ENCODE results near the gene KIAA1755.
A peak's percentile ranks its signal among the peaks of the same experiment; 100 is the strongest.

The KIAA1755 gene

DNA sequence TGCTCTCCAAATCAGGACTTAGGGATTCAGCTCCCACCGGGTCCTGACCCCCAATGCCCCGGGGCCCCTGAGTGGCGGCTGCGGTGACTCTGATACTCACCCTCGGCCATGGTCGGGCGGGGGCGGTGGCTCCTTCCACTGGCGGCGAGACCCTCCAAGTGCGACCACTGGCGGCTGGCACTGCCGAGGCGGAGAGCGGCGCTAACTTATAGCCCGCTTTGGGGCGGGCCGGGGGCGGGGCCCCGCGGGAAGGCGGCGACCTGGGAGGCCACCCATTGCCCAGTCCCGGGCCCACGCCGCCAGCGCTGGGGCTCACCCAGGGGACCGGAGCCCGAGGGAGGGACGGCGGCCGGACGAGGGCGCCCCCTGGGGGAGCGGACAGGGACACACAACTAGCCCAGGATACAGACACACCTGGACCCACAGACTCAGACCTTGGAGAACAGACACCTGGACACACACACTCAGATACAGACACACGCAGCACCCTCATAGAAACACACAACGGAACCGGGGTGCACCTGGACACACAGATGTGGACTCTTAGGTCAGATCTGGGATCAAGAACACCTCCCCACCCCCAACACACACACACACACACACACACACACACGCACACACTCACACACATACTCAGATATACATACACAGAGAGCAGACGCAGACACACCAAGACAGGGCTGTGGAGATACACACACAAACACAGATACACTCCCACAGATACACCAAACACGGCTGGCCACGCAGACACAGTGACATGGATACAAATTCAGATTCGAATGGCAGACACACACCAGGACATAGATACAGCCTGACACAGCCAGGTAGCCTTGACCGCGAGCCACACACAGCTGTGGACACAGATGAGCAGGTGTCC, 95.2 kb downstream of the KIAA1755 start, which contains the start of gene TGM2:
Gene TGM2 (minus strand): TSS at position 182 of the 877 bp plus-strand sequence. CDS start 72 bp downstream, at position 110.
- peak; percentile 64 for DNase-seq (ENCODE audit: low read depth)

DNA sequence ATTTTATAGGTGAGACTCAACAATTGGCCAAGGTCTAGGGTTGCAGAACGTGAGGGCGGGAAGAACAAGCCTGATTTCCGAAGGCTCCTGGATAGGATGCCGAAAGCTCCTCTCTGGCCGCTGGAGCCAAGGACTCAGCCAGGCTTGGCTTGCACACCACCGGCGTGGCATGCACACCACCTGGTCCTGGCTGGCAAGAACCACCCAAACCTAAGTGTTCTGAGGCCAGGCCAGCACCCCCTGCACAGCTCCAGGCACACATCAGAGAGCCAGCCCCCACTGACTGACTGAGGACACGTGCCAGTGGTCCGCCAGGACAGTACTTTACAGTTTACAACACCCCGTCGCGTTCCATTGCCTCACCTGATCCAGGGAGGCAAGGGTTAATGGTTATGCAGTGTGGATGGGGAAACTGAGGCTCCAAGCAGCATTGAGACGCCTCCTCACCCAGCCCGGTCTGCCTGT, 95.9 kb downstream of the KIAA1755 start:
- DNase-seq (ENCODE audit: low read depth), result no peak

GRCh38 chr20:38164069-38164468, 96.5 kb downstream of the KIAA1755 start:
- no peak for DNase-seq (ENCODE audit: low read depth)

- DNase-seq (ENCODE audit: low read depth), result no peak
These were observed 97.4 kb downstream of the KIAA1755 start for GRCh38 chr20:38162878-38163875.

DNA sequence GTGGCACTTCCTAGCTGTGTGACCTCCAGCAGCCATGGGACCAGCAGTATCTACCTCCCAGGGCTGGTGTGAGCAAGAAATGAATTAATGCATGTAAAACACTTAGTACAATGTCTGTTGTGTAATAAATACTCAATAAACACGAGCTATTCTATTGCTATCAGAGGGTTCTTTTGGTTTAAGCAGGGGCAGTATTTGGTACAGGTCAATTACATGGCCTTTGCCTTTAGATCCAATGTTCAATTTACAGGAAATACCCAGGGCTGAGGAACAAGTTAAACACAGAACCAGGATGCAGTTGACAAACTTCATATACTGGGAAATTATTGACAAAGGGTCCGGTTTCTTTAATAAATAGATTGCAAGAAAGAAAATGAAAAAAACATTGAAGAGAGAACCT, 98.4 kb downstream of the KIAA1755 start:
- no peak for DNase-seq (ENCODE audit: low read depth)

DNA sequence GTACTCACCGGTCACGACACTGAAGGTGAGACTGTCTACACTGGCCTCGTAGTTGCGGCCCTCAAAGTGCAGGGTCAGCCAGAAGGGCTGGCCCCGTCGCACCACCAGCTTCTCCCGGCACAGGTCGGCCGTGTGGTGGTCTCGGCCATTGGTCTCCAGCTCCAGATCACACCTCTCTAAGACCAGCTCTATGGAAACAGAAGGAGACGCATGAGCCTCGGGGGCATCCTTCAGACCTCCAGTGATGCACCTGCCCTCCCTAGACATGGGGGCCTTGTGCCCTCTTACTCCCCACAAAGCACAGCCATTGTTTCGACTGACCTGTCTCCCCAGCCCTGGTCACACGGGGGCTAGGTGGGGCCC, 99.1 kb downstream of the KIAA1755 start:
- no peak for DNase-seq (ENCODE audit: low read depth)
